Liver (tissue), 9 donors: ENCODE measurements around the gene TMPRSS2. TPM values are rescaled to one million over a fixed set of nuclear protein-coding genes. Genes with fewer than 3 reads are reported as not detected.

ENCODE experiments used
- DNase-seq: peaks from one replicate; pipeline ENCODE4 v3.0.0-alpha.2; 2017; ENCODE audit warnings: low spot score
- H3K27ac ChIP-seq, 2 donors: one replicate each; pipeline ENCODE4 v1.7.0; 2013; ENCODE audit warnings: inconsistent platforms in 2 of 2, low read length in 2 of 2, control low read depth in 1 of 2, low read depth in 1 of 2, mild to moderate bottlenecking in 1 of 2
- H3K27me3 ChIP-seq, 4 donors: one replicate each; pipeline versions ENCODE4 v1.6.1 to v1.7.0; 2013; ENCODE audit warnings: low read length in 3 of 4, inconsistent platforms in 1 of 4, mild to moderate bottlenecking in 1 of 4, moderate library complexity in 1 of 4; ENCODE audit not compliant: control insufficient read depth in 4 of 4, insufficient read depth in 4 of 4
- H3K36me3 ChIP-seq, 4 donors: one replicate each; pipeline versions ENCODE4 v1.6.1 to v1.7.0; 2013; ENCODE audit warnings: low read length in 3 of 4, mild to moderate bottlenecking in 3 of 4, low read depth in 1 of 4, moderate library complexity in 1 of 4; ENCODE audit not compliant: control insufficient read depth in 4 of 4, insufficient read depth in 3 of 4
- H3K4me1 ChIP-seq, 4 donors: one replicate each; pipeline versions ENCODE4 v1.6.1 to v1.7.0; 2013; ENCODE audit warnings: low read length in 3 of 4, mild to moderate bottlenecking in 3 of 4, moderate library complexity in 1 of 4; ENCODE audit not compliant: control insufficient read depth in 4 of 4, insufficient read depth in 4 of 4
- H3K4me3 ChIP-seq, 3 donors: one replicate each; pipeline versions ENCODE4 v1.6.1 to v1.7.0; 2013; ENCODE audit warnings: low read length in 3 of 3, control low read depth in 1 of 3, low read depth in 1 of 3, mild to moderate bottlenecking in 1 of 3
- H3K9ac ChIP-seq, 2 donors: one replicate each; pipeline ENCODE4 v1.7.0; 2013; ENCODE audit warnings: low read length in 2 of 2, mild to moderate bottlenecking in 2 of 2, moderate library complexity in 2 of 2, control low read depth in 1 of 2, low read depth in 1 of 2
- H3K9me3 ChIP-seq, 4 donors: one replicate each; pipeline versions ENCODE4 v1.6.1 to v1.7.0; 2013; ENCODE audit warnings: low read length in 3 of 4; ENCODE audit not compliant: control insufficient read depth in 4 of 4
- EGR1 ChIP-seq, 2 donors: IDR thresholded peaks; 2 replicates each; pipeline ENCODE4 v1.6.1; 2016 to 2018; ENCODE audit warnings: antibody characterized with exemption in 2 of 2, low read depth in 2 of 2
- FOXA1 ChIP-seq: IDR thresholded peaks from 2 replicates; pipeline ENCODE4 v1.6.1; 2016; ENCODE audit warnings: antibody characterized with exemption
- FOXA2 ChIP-seq: IDR thresholded peaks from 2 replicates; pipeline ENCODE4 v1.6.1; 2016; ENCODE audit warnings: antibody characterized with exemption
- JUND ChIP-seq, 2 donors: IDR thresholded peaks; 2 replicates each; pipeline ENCODE4 v1.6.1; 2016; ENCODE audit warnings: antibody characterized with exemption in 2 of 2
- NR2F2 ChIP-seq: IDR thresholded peaks from 2 replicates; pipeline ENCODE4 v1.6.1; 2016; ENCODE audit warnings: antibody characterized with exemption
- RAD21 ChIP-seq, 2 donors: IDR thresholded peaks; 2 replicates each; pipeline ENCODE4 v1.6.1; 2016; ENCODE audit warnings: antibody characterized with exemption in 2 of 2, mild to moderate bottlenecking in 2 of 2
- RXRA ChIP-seq, 2 donors: IDR thresholded peaks; 2 replicates each; pipeline ENCODE4 v1.6.1; 2017 to 2018; ENCODE audit warnings: antibody characterized with exemption in 2 of 2, mild to moderate bottlenecking in 1 of 2
- SP1 ChIP-seq: IDR thresholded peaks from 2 replicates; pipeline ENCODE4 v1.6.1; 2018; ENCODE audit warnings: antibody characterized with exemption, mild to moderate bottlenecking
- TAF1 ChIP-seq: conservative IDR thresholded peaks from 2 replicates; pipeline ENCODE4 v1.6.1; 2016; ENCODE audit warnings: antibody characterized with exemption, mild to moderate bottlenecking
- YY1 ChIP-seq: IDR thresholded peaks from 2 replicates; pipeline ENCODE4 v1.6.1; 2016; ENCODE audit warnings: antibody characterized with exemption, mild to moderate bottlenecking
- WGBS: extraction: QIAGEN DNeasy Blood & Tissue Kit; methylation state at CpG from one replicate; pipeline ENCODE4 v1.1.7; 2013; 5-methylcytosine and 5-hydroxymethylcytosine counted together
- polyA plus RNA-seq, 2 donors: library from polyadenylated mRNA; stranded (reverse) in 1 of 2; unstranded in 1 of 2; fragments of 200-250 nt in 1 of 2; fragments of >200 nt in 1 of 2; fragmentation: Nextera tagmentation in 1 of 2; extraction: Ambion mirVana in 1 of 2; gene quantifications; one replicate each; pipeline versions ENCODE4 v1.2.1 to v1.2.3, GENCODE V29; 2013 to 2015
- total RNA-seq, 2 donors: library from RNA; depleted of rRNA; stranded (reverse); fragments of >200 nt; gene quantifications; one replicate each; pipeline ENCODE4 v1.2.3, GENCODE V29; 2014
- TF ChIP-seq, protein P1 (sequence below): fragments of 150-350 bp; IDR thresholded peaks from 2 replicates; pipeline ENCODE4 v1.5.1; 2017; ENCODE audit warnings: improper control_type of control experiment, low read depth, low read length; ENCODE audit not compliant: missing input control
- TF ChIP-seq, protein P2 (sequence below): IDR thresholded peaks from 2 replicates; pipeline ENCODE4 v1.6.1; 2016; ENCODE audit warnings: antibody characterized with exemption
- TF ChIP-seq, protein P3 (sequence below): IDR thresholded peaks from 2 replicates; pipeline ENCODE4 v1.6.1; 2016; ENCODE audit warnings: antibody characterized with exemption, mild to moderate bottlenecking
- TF ChIP-seq, protein P4 (sequence below): IDR thresholded peaks from 2 replicates; pipeline ENCODE4 v1.6.1; 2016; ENCODE audit warnings: antibody characterized with exemption
- donor health status: healthy.
- donor health status: healthy.
- donor health status: healthy.
- donor health status: healthy.
- donor health status: healthy.

TMPRSS2 gene
- total and polyA plus RNA-seq, 4 donors = 0.14 to 32.0 (median 11.4) TPM

DNA sequence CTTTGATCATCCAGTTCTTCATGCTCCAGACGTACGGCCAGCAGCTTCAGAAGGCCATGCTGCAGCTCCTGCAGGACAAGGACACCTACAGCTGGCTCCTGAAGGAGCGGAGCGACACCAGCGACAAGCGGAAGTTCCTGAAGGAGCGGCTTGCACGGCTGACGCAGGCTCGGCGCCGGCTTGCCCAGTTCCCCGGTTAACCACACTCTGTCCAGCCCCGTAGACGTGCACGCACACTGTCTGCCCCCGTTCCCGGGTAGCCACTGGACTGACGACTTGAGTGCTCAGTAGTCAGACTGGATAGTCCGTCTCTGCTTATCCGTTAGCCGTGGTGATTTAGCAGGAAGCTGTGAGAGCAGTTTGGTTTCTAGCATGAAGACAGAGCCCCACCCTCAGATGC lies 49.4 kb downstream of the TMPRSS2 start:
- no peak for DNase-seq
- H3K4me1 ChIP-seq = peaks cover 0 to 8% (median 3%) of the 10 kb centered on the region in 4 donors
- 94% methylated on average over 22 of the region's 22 CpGs for WGBS
- H3K9ac ChIP-seq = no peak overlapping the region
- H3K9me3 ChIP-seq = no peaks in the 10 kb centered on the region
- H3K36me3 ChIP-seq = peaks cover 0 to 38% (median 24%) of the 10 kb centered on the region in 4 donors
- TF ChIP-seq JUND (IDR thresholded peaks at IDR 0.05) = no peak
- no peak for TF ChIP-seq YY1
- no peak for TF ChIP-seq FOXA2
- TF ChIP-seq RXRA (IDR thresholded peaks at IDR 0.05) = no peak
- no peak for TF ChIP-seq FOXA1
- no peak for TF ChIP-seq TAF1
- no peak for TF ChIP-seq NR2F2
- TF ChIP-seq, protein P1, sequence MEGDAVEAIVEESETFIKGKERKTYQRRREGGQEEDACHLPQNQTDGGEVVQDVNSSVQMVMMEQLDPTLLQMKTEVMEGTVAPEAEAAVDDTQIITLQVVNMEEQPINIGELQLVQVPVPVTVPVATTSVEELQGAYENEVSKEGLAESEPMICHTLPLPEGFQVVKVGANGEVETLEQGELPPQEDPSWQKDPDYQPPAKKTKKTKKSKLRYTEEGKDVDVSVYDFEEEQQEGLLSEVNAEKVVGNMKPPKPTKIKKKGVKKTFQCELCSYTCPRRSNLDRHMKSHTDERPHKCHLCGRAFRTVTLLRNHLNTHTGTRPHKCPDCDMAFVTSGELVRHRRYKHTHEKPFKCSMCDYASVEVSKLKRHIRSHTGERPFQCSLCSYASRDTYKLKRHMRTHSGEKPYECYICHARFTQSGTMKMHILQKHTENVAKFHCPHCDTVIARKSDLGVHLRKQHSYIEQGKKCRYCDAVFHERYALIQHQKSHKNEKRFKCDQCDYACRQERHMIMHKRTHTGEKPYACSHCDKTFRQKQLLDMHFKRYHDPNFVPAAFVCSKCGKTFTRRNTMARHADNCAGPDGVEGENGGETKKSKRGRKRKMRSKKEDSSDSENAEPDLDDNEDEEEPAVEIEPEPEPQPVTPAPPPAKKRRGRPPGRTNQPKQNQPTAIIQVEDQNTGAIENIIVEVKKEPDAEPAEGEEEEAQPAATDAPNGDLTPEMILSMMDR = no peak
- TF ChIP-seq, protein P2, sequence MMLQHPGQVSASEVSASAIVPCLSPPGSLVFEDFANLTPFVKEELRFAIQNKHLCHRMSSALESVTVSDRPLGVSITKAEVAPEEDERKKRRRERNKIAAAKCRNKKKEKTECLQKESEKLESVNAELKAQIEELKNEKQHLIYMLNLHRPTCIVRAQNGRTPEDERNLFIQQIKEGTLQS = no peak
- TF ChIP-seq EGR1 (IDR thresholded peaks at IDR 0.05; ENCODE audit: low read depth in 2 of 2) = no peak
- no peak overlapping the region for H3K4me3 ChIP-seq
- no peaks in the 10 kb centered on the region for H3K27me3 ChIP-seq
- H3K27ac ChIP-seq = no peak overlapping the region

DNA sequence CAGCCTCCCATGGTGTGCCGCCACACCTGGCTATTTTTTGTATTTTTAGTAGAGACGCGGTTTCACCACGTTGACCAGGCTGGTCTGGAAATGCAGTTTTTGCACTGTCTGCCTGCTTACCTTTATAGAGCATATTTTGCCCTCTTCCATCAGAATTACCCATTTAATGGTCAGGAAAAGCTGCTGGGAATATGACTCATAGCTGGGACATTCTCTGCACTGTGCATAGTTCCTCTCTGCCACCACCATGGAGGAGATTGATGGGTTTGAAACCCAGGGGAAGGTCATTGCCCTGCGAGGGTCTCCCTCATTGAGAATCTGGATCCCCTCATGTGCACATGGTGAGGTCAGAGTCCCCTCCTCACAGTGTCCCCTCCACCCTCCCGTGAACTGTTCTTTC lies 49.8 kb downstream of the TMPRSS2 start:
- H3K36me3 ChIP-seq = peaks cover 0 to 40% (median 24%) of the 10 kb centered on the region in 4 donors
- DNase-seq = no peak

More for the DNA sequence above, 49.8 kb downstream of the TMPRSS2 start:
- H3K9ac ChIP-seq = no peak overlapping the region
- H3K4me3 ChIP-seq = no peak overlapping the region
- no peaks in the 10 kb centered on the region for H3K27me3 ChIP-seq
- 91% methylated on average over 6 of the region's 6 CpGs for WGBS
- H3K9me3 ChIP-seq = no peaks in the 10 kb centered on the region
- TF ChIP-seq EGR1 (IDR thresholded peaks at IDR 0.05; ENCODE audit: low read depth in 2 of 2) (no peak), SP1 (no peak), YY1 (no peak), FOXA1 (no peak), NR2F2 (no peak), RAD21 (IDR thresholded peaks at IDR 0.05) (no peak)
- TF ChIP-seq, protein P3, sequence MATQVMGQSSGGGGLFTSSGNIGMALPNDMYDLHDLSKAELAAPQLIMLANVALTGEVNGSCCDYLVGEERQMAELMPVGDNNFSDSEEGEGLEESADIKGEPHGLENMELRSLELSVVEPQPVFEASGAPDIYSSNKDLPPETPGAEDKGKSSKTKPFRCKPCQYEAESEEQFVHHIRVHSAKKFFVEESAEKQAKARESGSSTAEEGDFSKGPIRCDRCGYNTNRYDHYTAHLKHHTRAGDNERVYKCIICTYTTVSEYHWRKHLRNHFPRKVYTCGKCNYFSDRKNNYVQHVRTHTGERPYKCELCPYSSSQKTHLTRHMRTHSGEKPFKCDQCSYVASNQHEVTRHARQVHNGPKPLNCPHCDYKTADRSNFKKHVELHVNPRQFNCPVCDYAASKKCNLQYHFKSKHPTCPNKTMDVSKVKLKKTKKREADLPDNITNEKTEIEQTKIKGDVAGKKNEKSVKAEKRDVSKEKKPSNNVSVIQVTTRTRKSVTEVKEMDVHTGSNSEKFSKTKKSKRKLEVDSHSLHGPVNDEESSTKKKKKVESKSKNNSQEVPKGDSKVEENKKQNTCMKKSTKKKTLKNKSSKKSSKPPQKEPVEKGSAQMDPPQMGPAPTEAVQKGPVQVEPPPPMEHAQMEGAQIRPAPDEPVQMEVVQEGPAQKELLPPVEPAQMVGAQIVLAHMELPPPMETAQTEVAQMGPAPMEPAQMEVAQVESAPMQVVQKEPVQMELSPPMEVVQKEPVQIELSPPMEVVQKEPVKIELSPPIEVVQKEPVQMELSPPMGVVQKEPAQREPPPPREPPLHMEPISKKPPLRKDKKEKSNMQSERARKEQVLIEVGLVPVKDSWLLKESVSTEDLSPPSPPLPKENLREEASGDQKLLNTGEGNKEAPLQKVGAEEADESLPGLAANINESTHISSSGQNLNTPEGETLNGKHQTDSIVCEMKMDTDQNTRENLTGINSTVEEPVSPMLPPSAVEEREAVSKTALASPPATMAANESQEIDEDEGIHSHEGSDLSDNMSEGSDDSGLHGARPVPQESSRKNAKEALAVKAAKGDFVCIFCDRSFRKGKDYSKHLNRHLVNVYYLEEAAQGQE = no peak
- TF ChIP-seq, protein P4, sequence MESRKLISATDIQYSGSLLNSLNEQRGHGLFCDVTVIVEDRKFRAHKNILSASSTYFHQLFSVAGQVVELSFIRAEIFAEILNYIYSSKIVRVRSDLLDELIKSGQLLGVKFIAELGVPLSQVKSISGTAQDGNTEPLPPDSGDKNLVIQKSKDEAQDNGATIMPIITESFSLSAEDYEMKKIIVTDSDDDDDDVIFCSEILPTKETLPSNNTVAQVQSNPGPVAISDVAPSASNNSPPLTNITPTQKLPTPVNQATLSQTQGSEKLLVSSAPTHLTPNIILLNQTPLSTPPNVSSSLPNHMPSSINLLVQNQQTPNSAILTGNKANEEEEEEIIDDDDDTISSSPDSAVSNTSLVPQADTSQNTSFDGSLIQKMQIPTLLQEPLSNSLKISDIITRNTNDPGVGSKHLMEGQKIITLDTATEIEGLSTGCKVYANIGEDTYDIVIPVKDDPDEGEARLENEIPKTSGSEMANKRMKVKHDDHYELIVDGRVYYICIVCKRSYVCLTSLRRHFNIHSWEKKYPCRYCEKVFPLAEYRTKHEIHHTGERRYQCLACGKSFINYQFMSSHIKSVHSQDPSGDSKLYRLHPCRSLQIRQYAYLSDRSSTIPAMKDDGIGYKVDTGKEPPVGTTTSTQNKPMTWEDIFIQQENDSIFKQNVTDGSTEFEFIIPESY = no peak
- TF ChIP-seq, protein P1 = no peak
- TF ChIP-seq, protein P2 = no peak
- H3K27ac ChIP-seq = no peak overlapping the region
- H3K4me1 ChIP-seq = peaks cover 0 to 8% (median 3%) of the 10 kb centered on the region in 4 donors
